Stimulated activated CD8-positive, alpha-beta memory T cell treated with anti-CD3 and anti-CD28 coated beads, Interleukin-15, amount 100 ng/mL, for 24 hours (primary cell): ENCODE measurements around the gene AGBL1.
"Not testable (repeated sequence)": the region's sequence is repeated elsewhere in the genome, so short reads cannot be mapped to it uniquely, and the experiment has no call there.

ENCODE experiments used
- DNase-seq: peaks from one replicate; pipeline ENCODE4 v3.0.0-alpha.2; 2020; ENCODE audit warnings: low read depth

The AGBL1 gene

GRCh38 chr15:86082619-86083380, 3.1 kb downstream of the AGBL1 start:
- DNase-seq, result no peak

- no peak for DNase-seq
Observed at GRCh38 chr15:86087808-86088207, 8.1 kb downstream of the AGBL1 start.

GRCh38 chr15:86089422-86089821, 9.8 kb downstream of the AGBL1 start:
- DNase-seq, result no peak

- no peak for DNase-seq
Observed at GRCh38 chr15:86101818-86102217, 22.1 kb downstream of the AGBL1 start.

GRCh38 chr15:86103825-86104224, 24.2 kb downstream of the AGBL1 start:
- no peak for DNase-seq

- no peak for DNase-seq
Observed at GRCh38 chr15:86106306-86106705, 26.6 kb downstream of the AGBL1 start.

- DNase-seq, result no peak
Observed at GRCh38 chr15:86115145-86115801, 35.6 kb downstream of the AGBL1 start.

GRCh38 chr15:86121568-86122225, 42.0 kb downstream of the AGBL1 start:
- no peak for DNase-seq

- DNase-seq, result not testable (repeated sequence)
Observed at GRCh38 chr15:86122691-86123391, 43.2 kb downstream of the AGBL1 start.

GRCh38 chr15:86125775-86126174, 46.1 kb downstream of the AGBL1 start:
- no peak for DNase-seq

- DNase-seq, result no peak
Observed at GRCh38 chr15:86127547-86127946, 47.9 kb downstream of the AGBL1 start.

DNA sequence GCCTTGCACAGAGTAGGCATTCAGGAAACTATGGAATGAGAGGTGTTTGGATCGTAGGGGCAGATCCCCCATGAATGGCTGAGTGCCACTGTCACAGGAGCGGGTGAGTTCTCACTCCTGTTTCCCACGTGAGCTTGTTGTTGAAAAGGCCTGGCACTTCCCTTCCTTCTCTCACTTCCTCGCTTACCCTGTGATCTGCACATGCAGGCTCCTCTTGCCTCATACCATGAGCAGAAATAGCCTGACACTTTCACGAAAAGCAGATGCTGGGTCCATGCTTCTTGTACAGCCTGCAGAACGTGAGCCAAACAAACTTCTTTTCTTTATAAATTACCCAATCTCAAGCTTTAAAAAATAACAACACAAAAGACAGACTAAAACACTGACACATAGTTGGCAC, 55.4 kb downstream of the AGBL1 start:
- no peak for DNase-seq

GRCh38 chr15:86136861-86137260, 57.2 kb downstream of the AGBL1 start:
- no peak for DNase-seq

DNA sequence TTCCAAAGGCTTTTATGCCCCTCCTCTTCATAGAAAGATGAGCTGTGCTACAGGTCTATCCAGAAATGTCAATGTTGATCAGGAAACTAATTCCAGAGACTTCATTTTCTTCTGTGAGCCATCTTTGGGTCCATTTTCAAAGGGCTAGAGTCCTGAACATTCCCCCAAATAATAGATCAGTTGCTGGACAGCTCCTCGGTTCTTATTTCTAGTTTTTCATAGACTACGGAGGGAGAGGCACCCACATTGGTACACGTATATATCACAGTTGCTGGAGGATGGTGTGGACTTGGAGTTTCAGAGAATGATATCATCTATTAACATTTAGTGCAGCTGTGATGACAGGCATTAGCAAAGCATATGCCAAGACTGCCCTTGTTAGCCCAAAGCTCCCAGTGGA, 59.1 kb downstream of the AGBL1 start:
- no peak for DNase-seq

GRCh38 chr15:86139828-86140227, 60.2 kb downstream of the AGBL1 start:
- DNase-seq, result no peak

DNA sequence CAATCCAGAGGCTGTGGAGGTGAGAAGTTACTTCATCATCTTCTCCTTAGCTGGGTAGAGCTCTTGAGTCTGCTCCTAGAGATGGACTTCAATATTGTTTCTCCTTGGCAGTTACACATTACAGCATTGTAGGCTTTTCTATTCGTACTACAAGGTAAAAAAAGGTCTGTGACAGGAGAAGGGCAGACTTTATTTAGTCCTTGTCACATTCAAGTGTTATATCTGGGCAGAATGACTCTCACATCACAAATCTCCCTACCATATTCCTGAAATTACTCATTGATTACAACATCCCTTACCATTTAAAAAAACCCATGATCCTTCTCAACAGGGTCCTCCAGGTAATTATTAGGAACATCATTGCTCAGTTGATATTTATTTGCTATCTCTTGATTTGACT, 75.0 kb downstream of the AGBL1 start:
- no peak for DNase-seq

GRCh38 chr15:86155551-86155950, 75.9 kb downstream of the AGBL1 start:
- DNase-seq, result no peak

GRCh38 chr15:86157606-86158293, 78.1 kb downstream of the AGBL1 start:
- no peak for DNase-seq

DNA sequence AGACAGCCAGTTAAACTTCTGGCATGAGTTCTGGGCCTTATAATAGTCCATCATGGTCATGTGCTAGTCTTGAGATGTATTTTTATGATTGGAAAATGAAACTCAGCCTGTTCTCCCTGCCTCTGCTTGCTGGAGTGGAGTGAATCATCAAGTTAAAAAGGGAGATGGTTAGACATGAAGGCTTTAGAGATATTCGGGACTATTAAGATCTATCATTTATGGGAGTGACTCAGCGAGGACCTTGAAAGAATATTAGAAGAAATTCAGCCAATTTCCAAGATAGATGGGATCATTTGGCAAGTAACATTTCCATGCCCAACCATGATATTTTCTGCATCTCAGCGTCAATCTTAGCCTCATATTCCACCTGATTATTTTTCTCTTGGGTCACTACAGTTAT, 79.8 kb downstream of the AGBL1 start:
- no peak for DNase-seq

DNA sequence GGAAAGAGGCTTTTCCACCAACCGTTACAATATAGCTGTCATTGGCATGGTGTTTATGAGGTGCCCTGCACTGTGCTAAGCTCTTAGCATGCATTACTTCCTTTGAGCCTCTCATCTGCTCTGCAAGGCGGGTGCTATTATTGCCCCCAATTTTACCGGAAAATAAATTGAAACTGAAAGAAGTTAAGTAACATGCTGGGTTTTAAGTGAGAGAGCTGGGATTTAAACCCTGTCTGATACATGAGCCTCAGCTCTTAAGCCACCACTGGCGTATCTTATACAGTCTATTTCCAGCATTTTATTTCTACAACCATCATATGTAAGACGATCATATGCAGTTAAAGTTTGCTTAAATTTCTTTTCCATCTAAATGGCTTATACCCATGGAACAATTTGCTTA, 81.6 kb downstream of the AGBL1 start:
- DNase-seq, result no peak

DNA sequence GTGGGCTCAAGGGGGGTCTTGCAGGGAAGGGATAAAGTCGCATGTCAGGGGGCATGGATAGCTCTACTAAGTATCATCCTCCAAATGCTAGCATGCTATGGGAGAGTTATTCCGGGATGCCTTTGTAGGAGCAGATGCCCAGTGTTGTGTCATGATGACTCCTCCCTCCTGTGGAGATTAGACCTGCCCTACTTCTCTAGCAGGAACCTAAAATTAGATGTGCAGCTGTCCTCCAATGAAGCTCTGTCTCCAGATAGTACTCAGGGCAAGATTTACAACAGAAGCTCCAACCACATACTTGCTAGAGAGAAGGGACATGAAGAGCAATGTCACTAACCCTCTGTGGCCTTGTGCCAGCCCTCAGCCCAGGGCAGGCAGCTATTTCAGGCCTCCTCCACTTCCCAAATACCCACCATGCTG, 82.5 kb downstream of the AGBL1 start:
- DNase-seq, result no peak

DNA sequence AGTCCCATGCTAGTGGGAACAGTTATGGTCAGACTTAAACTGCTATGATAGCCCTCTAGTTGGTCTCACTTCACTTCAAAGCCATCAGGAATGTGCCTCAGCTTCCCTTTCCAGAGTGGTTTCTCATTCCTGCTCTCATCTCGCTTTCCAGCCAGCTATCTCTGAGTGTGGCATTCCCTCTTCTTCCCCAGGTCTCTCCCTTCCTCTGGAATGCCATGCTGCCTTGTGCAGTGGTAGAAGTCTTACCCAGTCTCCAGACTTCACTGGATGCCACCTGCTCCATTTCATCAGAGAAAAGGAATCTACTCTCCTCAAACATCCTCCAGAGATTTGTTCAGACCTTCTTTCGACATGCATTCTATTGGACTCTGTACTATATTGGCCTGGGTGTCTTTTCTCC, 83.0 kb downstream of the AGBL1 start:
- DNase-seq, result no peak
